Colonic mucosa (tissue), 4 donors: ENCODE measurements around the gene SPRN. TPM values are rescaled to one million over a fixed set of nuclear protein-coding genes. Genes with fewer than 3 reads are reported as not detected.
A peak's percentile ranks its signal among the peaks of the same experiment; 100 is the strongest.
"Not testable (repeated sequence)": the region's sequence is repeated elsewhere in the genome, so short reads cannot be mapped to it uniquely, and the experiment has no call there.

Source experiments
- DNase-seq: peaks from one replicate; pipeline ENCODE4 v3.0.0-alpha.2; 2020
- H3K27ac ChIP-seq: fragments of 200-600 bp; one replicate; pipeline ENCODE4 v1.8.0; 2021
- H3K27me3 ChIP-seq: fragments of 200-600 bp; one replicate; pipeline ENCODE4 v1.8.0; 2021
- H3K36me3 ChIP-seq: fragments of 200-600 bp; one replicate; pipeline ENCODE4 v1.8.0; 2021
- H3K4me1 ChIP-seq: fragments of 200-600 bp; one replicate; pipeline ENCODE4 v1.8.0; 2021; ENCODE audit warnings: mild to moderate bottlenecking
- H3K4me3 ChIP-seq: fragments of 200-600 bp; one replicate; pipeline ENCODE4 v1.8.0; 2021
- H3K9ac ChIP-seq, 2 donors: one replicate each; pipeline ENCODE4 v1.7.0; 2013; ENCODE audit warnings: control low read depth in 2 of 2, low read depth in 2 of 2, low read length in 2 of 2
- H3K9me3 ChIP-seq: fragments of 200-600 bp; one replicate; pipeline ENCODE4 v1.8.0; 2021
- intact Hi-C: fragments of 100-400 bp; cut with DNase I; formaldehyde crosslinking; loops from one replicate; pipeline ENCODE4 v1.14.1; 2022
- total RNA-seq, 2 donors: library from RNA; stranded (reverse); fragmentation: NEBNext Ultra II Directional in 1 of 2; extraction: Animal tissue kit (Norgen Biotek cat#: 25700) in 1 of 2; gene quantifications; one replicate each; pipeline ENCODE4 v1.2.1, GENCODE V29; 2021
- TF ChIP-seq, protein P1 (sequence below): fragments of 200-600 bp; IDR thresholded peaks from one replicate; pipeline ENCODE4 v1.8.0; 2022; ENCODE audit warnings: antibody characterized with exemption, mild to moderate bottlenecking
- donor health status: healthy.
- donor health status: DM: no; HTN: no; CAD: no.
- donor health status: DM: no; HTN: no; CAD: no.

The SPRN gene
- total RNA-seq, 2 donors from 2014 or later, result not detected

DNA sequence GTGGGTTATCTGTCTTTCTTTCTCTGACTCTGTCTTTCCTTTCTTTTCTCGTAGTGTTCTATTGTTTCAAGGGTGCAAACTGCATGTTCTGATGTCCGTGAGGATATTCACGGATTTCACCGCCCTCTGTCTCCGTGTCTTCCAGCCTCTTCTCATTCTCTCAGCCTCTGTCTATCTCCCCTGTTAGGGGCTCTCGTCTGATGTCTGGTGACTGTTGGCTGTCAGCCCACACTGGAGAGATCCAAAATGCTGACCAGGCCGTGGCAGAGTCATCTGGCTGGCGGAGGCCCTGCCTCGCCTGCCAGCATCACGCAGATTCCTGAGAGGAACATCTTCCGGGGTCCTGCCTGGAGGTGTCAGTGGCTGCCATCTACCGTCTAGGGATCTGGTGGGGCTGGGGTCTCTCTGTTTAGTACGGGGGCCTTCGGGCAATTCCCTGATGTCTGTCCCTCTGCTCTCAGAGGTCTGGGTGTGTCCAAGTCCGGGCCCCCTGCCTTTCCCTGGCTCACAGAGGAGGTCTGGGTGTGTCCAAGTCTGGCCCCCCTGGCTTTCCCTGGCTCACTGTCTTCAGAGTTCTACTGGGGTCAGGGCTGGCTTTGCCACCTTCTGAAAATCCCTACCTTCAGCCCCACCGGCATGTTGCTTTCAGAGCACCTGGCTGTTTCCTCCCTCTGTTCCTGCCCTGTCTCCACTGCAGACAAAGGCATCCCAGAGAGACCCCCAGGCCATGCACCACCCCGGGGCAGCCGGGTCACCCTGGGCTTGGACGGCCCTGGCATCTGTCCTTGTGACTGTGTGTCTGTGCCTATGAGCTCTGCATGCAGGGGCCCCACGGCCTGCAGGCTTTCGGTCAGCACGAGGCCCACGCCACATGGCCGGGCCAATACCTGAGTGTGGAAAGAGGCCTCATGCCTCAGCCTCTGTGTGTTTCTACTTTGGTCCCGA lies 15.4 kb upstream of the SPRN start:
- no peaks in the 10 kb centered on the region for H3K9me3 ChIP-seq
- peak; percentile 14 for DNase-seq
- no peak overlapping the region for H3K27ac ChIP-seq

GRCh38 chr10:133438711-133439273 lies 14.4 kb upstream of the SPRN start:
- no peak for DNase-seq
- intact Hi-C loops, result loop anchor here (10.0 kb wide), 1 partner anchor 86 kb away; the partner anchor contains the start of gene CYP2E1

More for the DNA sequence above, 15.4 kb upstream of the SPRN start:
- H3K4me1 ChIP-seq, result no peaks in the 10 kb centered on the region
- no peaks in the 10 kb centered on the region for H3K27me3 ChIP-seq
- TF ChIP-seq, protein P1, sequence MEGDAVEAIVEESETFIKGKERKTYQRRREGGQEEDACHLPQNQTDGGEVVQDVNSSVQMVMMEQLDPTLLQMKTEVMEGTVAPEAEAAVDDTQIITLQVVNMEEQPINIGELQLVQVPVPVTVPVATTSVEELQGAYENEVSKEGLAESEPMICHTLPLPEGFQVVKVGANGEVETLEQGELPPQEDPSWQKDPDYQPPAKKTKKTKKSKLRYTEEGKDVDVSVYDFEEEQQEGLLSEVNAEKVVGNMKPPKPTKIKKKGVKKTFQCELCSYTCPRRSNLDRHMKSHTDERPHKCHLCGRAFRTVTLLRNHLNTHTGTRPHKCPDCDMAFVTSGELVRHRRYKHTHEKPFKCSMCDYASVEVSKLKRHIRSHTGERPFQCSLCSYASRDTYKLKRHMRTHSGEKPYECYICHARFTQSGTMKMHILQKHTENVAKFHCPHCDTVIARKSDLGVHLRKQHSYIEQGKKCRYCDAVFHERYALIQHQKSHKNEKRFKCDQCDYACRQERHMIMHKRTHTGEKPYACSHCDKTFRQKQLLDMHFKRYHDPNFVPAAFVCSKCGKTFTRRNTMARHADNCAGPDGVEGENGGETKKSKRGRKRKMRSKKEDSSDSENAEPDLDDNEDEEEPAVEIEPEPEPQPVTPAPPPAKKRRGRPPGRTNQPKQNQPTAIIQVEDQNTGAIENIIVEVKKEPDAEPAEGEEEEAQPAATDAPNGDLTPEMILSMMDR, result no peak
- intact Hi-C loops, result loop anchor here (10.0 kb wide), 1 partner anchor 85 kb away; the partner anchor contains the start of gene CYP2E1
- no peak overlapping the region for H3K9ac ChIP-seq
- H3K36me3 ChIP-seq, result no peaks in the 10 kb centered on the region
- no peak overlapping the region for H3K4me3 ChIP-seq

GRCh38 chr10:133432789-133433188 lies 8.4 kb upstream of the SPRN start:
- H3K4me1 ChIP-seq, H3K27me3 ChIP-seq, H3K36me3 ChIP-seq, DNase-seq, H3K27ac ChIP-seq, H3K9me3 ChIP-seq, H3K4me3 ChIP-seq, H3K9ac ChIP-seq: not testable (repeated sequence)
- intact Hi-C loops, result loop anchor here (10.0 kb wide), 1 partner anchor 92 kb away; the partner anchor contains the start of gene CYP2E1

More at GRCh38 chr10:133438711-133439273, 14.4 kb upstream of the SPRN start:
- H3K36me3 ChIP-seq, result no peaks in the 10 kb centered on the region
- no peaks in the 10 kb centered on the region for H3K9me3 ChIP-seq
- TF ChIP-seq, protein P1, result peak; percentile 27
- H3K27ac ChIP-seq, result no peak overlapping the region
- no peaks in the 10 kb centered on the region for H3K27me3 ChIP-seq
- no peaks in the 10 kb centered on the region for H3K4me1 ChIP-seq
- no peak overlapping the region for H3K4me3 ChIP-seq
- H3K9ac ChIP-seq, result no peak overlapping the region

- H3K4me1 ChIP-seq, H3K9ac ChIP-seq, DNase-seq, H3K9me3 ChIP-seq, H3K4me3 ChIP-seq, H3K27ac ChIP-seq, H3K36me3 ChIP-seq, H3K27me3 ChIP-seq: not testable (repeated sequence)
- intact Hi-C loops, result loop anchor here (10.0 kb wide), 1 partner anchor 93 kb away; the partner anchor contains the start of gene CYP2E1
These were observed 7.6 kb upstream of the SPRN start for GRCh38 chr10:133431888-133432613.

DNA sequence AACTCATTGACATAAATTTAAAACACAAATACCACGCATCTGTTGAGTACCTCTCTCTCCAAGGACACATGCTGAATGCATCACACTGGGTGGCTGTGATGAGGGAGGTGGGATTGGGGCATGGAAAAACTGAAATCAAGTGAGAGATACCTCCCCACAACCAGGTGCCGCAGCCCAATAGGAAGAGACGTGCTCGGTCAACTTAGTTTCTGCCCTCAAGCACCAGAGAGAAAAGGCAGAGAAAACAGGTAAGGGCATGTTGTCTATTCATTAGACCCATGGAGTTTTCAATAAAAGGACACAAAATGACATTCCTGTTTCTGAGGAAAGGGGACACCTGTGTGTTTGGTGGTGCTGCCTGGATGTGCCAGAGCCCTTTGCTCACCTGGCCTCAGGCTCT lies 5.1 kb upstream of the SPRN start:
- H3K9ac ChIP-seq, H3K27me3 ChIP-seq, intact Hi-C loops, H3K36me3 ChIP-seq, DNase-seq, H3K27ac ChIP-seq, H3K4me3 ChIP-seq, H3K9me3 ChIP-seq, H3K4me1 ChIP-seq: not testable (repeated sequence)

GRCh38 chr10:133424102-133424501 lies 323 bp downstream of the SPRN start:
- H3K4me1 ChIP-seq, H3K9me3 ChIP-seq, H3K36me3 ChIP-seq, H3K27me3 ChIP-seq, DNase-seq, H3K27ac ChIP-seq, H3K4me3 ChIP-seq, H3K9ac ChIP-seq, intact Hi-C loops: not testable (repeated sequence)
